GM21737 (cell line): ENCODE measurements around the gene KSR1.
A peak's percentile ranks its signal among the peaks of the same experiment; 100 is the strongest.
"Not testable (repeated sequence)": the region's sequence is repeated elsewhere in the genome, so short reads cannot be mapped to it uniquely, and the experiment has no call there.

Source experiments
- ATAC-seq: cut with Tn5 transposase; IDR thresholded peaks from one replicate; pipeline ENCODE4 v1.9.1; 2021; ENCODE audit warnings: mild to moderate bottlenecking, moderate library complexity; ENCODE audit not compliant: unreplicated experiment

KSR1 gene

DNA sequence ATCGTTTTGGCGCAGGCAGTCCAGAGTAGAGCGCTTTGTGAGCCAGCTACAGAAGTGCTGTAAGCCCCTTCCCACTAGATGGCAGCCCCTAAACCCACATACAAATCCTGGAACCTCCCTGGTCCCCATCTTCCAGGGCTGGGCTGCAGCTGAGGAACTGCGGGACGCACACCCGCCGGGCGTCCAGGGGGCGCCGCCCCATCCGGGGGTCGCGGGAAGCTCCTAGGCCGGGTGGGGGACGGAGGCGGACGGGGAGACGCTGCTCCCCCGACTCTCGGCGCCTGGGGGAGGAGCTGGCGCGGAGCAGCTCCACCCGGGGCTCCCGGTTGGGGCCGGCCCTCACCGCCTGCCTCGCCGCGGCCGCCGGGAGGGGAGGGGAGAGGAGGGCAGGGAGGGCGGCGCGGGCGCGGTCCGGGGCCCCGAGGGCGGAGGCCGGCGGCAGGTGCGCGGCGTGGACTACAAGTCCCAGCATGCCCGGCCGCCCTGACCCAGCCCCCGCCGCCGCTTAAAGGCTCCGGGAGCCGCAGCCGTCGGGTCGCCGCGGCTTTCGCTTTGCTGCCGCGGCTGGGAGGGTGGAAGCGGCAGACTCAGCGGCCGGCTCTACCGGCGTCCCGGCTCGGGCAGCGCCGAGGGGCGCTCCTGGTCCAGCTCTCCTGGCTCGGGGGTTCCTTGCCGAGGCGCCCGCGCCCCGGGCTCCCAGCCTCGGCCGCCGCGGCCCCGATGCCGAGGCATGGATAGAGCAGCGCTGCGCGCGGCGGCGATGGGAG lies at the start of gene KSR1:
Gene KSR1, plus strand, starts transcription at position 535 of the 767 bp plus-strand sequence. Its CDS starts 196 bp downstream, at position 731.
- ATAC-seq = peak; percentile 79

DNA sequence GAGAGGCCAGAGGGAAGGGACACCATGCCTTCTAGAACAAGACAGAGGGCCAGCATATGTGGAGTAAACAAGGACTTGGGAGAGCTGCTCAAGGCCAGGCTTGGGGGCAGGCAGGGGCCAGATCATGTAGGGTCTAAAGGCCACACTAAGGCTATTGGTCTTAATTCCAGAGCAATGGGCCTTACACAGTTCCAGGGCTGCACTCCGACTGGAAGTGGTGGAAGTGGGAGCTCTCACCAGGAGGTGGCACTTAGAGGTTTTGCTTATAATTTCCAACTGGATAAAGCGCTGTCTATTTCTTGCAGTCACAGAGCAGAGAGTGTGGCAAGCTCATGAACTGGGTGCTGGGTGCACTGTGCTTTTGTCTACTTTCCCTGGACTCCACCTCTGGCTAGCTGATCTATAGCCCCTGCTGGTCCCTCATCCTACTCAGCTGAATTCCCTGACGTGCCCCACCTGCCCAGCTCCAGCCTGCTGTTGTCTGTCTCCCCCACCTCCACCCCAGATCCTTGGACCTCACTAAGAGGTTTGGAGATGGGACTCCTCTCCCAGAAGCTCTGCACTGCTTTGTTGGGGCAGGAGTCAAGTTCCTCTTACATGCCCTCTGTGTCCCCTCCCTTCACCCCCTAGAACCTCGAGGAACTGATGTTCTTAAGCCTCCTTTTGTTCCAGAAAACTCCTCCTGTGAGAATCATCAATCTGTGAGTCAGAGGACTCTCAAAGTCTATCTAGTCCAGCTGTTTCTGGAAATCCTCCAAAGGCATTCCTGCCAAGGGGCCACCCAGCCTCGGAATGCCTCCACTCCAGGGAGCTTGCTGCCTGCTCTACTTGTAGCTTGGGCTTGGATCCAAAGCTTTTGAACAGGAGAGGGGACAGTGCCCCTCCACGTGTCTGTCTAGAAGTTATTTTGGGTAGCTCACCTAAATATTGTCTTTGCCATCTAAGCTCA lies 48.1 kb upstream of the KSR1 start:
- ATAC-seq = no peak

GRCh38 chr17:27408891-27409290 lies 47.4 kb upstream of the KSR1 start:
- ATAC-seq = no peak

GRCh38 chr17:27412158-27412557 lies 44.1 kb upstream of the KSR1 start:
- ATAC-seq = not testable (repeated sequence)

DNA sequence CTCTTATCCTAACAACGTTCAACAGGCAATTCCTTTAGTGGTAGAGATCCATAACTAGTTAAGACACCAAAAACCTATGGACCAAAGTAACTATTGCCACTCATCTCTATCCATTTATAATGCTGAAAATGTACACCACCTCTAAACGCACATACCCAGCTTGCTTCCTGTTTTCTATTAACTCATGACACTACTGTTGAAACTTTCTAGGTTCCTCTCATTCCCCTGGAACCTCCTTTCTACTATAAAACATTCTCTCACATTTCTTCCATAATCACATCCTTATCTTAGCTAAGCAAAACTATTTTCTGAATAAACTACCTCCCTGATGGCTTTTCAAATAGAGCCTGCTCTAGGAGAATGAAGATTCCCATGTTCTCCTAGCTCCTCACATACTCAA lies 42.9 kb upstream of the KSR1 start:
- ATAC-seq = no peak

- no peak for ATAC-seq
Observed at GRCh38 chr17:27413792-27414191, 42.5 kb upstream of the KSR1 start.

GRCh38 chr17:27414271-27414670 lies 42.0 kb upstream of the KSR1 start:
- no peak for ATAC-seq

GRCh38 chr17:27414694-27415093 lies 41.6 kb upstream of the KSR1 start:
- no peak for ATAC-seq

DNA sequence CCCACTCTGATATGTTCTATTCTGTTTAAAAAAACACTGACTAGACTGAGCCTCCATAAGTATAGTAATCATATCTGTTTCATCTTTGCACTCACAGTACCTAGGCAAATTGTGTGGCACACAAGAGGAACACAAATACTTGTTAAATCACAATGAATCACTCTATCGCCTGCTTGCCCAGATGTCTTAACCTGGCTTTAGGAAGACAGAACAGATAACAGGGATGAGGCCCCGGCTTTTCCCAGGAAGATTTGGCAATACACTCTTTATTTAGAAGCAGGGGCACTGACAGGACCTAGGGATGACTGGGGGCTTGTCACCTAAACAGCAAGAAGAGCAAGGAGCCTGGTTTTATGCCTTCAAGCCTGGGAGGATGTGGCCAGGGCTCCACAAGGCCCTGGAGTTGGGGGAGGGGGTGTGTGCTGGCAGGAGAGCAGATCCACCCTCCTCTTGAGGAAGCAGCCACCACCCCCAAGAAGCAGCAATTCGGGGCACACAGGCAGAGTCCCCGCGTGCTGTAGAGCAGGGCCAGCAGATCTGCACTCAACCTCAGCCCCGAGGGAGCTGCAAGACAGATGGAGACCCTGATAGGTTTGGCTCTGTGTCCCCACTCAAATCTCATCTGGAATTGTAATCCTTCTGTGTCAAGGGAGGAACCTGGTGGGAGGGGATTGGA lies 41.0 kb upstream of the KSR1 start:
- ATAC-seq = no peak

DNA sequence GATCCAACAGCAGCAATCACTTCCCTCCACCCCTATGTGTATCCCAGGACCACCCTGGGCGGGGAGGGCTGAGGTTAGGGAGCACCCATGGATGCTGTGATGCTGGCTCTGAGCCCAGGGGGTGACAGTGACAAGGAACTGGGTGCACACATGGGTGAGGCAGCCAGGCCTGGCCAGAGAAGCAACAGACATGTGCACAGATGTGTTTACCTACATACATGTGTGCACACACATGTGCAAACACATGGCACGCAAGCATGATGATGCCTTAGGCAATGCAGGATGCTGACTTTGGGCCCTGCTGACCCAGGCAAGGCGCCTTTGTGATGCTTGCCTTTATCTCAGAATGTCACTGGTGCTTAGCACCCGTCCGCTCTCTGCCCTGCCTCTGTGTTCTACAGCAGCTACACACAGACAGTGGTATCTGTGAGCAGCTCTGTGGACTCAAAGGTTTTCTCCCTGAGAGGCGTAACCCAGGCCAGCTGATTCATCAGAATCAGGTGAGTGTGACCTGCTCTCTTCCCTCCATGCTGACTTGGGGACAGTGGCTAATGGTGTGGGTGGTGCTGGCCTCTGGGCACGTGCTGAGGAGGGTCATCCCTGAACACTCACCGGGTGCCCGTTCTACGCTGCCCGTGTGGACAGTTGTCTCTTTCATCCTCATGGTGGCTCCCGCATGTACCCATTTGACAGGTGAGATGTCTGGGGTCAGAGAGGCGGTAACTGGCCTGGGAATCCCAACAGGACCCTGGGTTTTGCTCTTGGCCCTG lies 38.5 kb upstream of the KSR1 start:
- no peak for ATAC-seq

- no peak for ATAC-seq
Observed at GRCh38 chr17:27418366-27418615, 38.0 kb upstream of the KSR1 start.

GRCh38 chr17:27419156-27419555 lies 37.1 kb upstream of the KSR1 start:
- ATAC-seq = no peak

DNA sequence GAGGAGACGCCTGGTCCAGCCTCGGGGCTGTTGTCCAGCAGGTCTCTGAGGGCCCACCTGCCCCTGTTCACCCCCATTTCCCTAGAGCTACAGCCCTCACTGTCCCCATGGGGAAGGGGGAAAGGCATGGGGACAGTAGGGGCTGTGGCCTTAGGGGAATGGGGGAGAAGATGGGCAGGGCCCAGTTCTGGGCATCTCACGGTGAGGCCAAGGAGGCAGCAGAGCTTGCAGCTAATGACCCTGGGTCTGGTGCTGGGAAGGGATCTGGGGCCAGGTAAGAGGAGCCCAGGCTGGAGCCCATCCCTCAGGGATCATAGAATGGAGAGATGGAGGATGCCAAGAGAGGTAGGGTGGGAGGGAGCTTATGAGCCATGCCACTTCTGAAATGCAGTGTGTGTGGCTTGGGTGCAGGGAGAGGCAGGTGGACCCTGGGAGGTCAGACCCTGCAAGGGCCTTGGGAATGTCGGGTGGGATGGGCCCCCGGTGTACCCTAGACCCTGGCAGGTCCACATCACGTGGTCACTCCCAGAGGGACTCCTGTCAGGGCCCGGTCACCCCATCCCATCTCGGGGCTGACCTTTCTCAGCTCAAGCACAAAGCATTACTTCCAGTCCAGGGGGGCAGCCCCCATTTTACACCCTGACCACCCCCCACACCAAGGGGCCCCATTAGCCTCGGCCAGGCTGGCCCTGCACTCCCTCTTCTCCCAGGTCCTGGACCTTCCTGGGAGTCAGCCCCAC lies 35.9 kb upstream of the KSR1 start:
- no peak for ATAC-seq

DNA sequence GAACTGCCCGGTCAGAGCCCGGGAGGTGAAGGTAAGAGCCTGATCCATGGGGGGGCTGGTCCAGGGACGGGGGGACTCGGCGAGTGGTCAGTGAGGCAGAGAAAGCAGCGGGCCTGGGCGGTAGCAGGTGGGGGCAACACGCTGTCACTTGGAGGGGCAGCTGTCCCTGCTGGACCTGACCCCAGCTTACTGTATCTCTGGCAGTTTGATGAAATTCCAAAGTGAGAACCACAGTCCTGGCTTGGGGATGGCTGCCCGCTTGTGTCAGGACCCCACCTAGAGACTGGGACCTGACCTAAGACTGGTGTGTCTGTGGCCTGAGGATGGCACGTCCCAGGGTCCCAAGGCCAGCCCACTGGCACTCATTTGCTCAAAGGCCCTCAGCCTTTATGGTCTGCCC lies 35.1 kb upstream of the KSR1 start:
- no peak for ATAC-seq

- not testable (repeated sequence) for ATAC-seq
Observed at GRCh38 chr17:27421626-27422025, 34.6 kb upstream of the KSR1 start.

DNA sequence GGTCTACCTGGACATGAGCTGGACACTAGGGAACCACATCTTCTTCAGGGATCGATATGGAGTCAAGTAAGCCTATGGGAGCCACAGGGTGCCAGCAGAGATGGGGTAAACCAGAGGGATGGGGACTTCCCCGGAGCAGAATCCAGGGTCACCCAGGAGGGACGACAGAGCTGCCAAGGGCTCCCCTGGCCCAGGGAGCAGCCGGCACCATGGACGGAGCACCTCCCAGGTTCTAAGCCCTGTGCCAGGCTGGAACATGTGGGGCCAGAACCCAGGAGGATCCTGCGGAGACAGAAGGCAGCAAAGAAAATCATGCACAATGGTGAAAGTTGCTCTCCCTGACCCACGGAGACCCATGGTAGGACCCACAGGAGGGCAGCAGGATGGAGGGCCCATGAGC lies 33.6 kb upstream of the KSR1 start:
- no peak for ATAC-seq

GRCh38 chr17:27423651-27424050 lies 32.6 kb upstream of the KSR1 start:
- ATAC-seq = no peak

- no peak for ATAC-seq
Observed at GRCh38 chr17:27424516-27424915, 31.7 kb upstream of the KSR1 start.

GRCh38 chr17:27424941-27425340 lies 31.3 kb upstream of the KSR1 start:
- no peak for ATAC-seq

DNA sequence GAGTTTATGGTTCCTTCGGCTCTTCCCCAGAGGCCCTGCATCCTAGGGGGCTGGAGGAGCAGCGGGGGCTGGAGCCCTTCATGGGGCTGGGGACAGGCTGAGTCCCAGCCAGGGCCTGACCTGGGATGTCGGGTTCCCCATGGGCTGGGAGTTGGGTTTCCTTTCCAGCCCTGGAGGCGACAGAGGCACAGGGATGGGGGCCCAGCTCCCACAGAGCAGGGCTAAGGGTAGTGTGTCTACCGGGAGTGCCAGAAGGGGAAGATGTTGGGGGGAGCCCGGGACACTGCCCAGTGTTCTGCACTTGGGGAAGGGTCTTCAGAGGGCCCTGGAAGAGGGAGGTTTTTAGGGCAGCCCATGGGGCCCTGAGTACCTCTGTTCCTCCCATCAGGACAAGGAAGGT lies 30.7 kb upstream of the KSR1 start:
- ATAC-seq = not testable (repeated sequence)
